Panc1 (cell line): Measurements from ENCODE around the gene KIDINS220. TPM values are rescaled to one million over a fixed set of nuclear protein-coding genes. Genes with fewer than 3 reads are reported as not detected.

ENCODE experiments used
- ATAC-seq: fragments of 200-7000 bp; cut with Tn5 transposase; 2 replicates; pipeline ENCODE4 v1.9.1; 2020; ENCODE audit warnings: mild to moderate bottlenecking, moderate library complexity
- BruUV-seq: library from RNA; stranded (reverse); fragments of 400-500 nt; replicated peaks from 2 replicates; lab custom pipeline; 2021; lab: Mats Ljungman, UMichigan
- CTCF ChIA-PET: fragments of 300-600 bp; sonication (Branson Sonifier 250); formaldehyde crosslinking; loops from one replicate; lab custom pipeline; 2022; ENCODE audit warnings: antibody characterized with exemption; lab: Charles Lee
- POLR2A ChIA-PET: fragments of 300-600 bp; sonication (Branson Sonifier 250); formaldehyde crosslinking; loops from one replicate; lab custom pipeline; 2022; ENCODE audit warnings: antibody characterized with exemption; lab: Charles Lee
- DNase-seq: peaks from one replicate; pipeline ENCODE4 v3.0.0-alpha.2; 2010; ENCODE audit warnings: low read depth, low spot score
- H3K27ac ChIP-seq: 2 replicates; pipeline ENCODE4 v1.5.1; 2011; ENCODE audit warnings: mild to moderate bottlenecking, low read length, inconsistent platforms
- H3K27me3 ChIP-seq: fragments of 200-500 bp; sonication (Bioruptor generic); 2 replicates; pipeline ENCODE4 v1.6.0; 2014; ENCODE audit warnings: low read length, inconsistent platforms; ENCODE audit not compliant: control insufficient read depth, insufficient read depth
- H3K36me3 ChIP-seq: fragments of 200-500 bp; sonication (Bioruptor generic); 2 replicates; pipeline ENCODE4 v1.5.1; 2014; ENCODE audit warnings: inconsistent platforms, mild to moderate bottlenecking, low read length, moderate library complexity; ENCODE audit not compliant: control insufficient read depth, insufficient read depth
- H3K4me1 ChIP-seq: 2 replicates; pipeline ENCODE4 v1.5.1; 2011; ENCODE audit warnings: inconsistent platforms, mild to moderate bottlenecking, low read length, moderate library complexity; ENCODE audit not compliant: control insufficient read depth, insufficient read depth
- H3K4me3 ChIP-seq, 2 experiments: 2 replicates each; pipeline ENCODE4 v1.5.1; 2011 to 2012; ENCODE audit warnings: low read depth in 2 of 2, low read length in 2 of 2, mild to moderate bottlenecking in 2 of 2, inconsistent platforms in 1 of 2, moderate library complexity in 1 of 2
- H3K9me3 ChIP-seq: fragments of 200-500 bp; sonication (Bioruptor generic); 2 replicates; pipeline ENCODE4 v1.5.1; 2014; ENCODE audit warnings: low read depth, mild to moderate bottlenecking, inconsistent platforms, low read length, moderate library complexity; ENCODE audit not compliant: control insufficient read depth, insufficient read depth
- POLR2AphosphoS5 ChIP-seq: IDR thresholded peaks from 2 replicates; pipeline ENCODE4 v1.6.1; 2012; ENCODE audit warnings: mild to moderate bottlenecking, low read depth, low read length, moderate library complexity
- SIN3A ChIP-seq: IDR thresholded peaks from 2 replicates; pipeline ENCODE4 v1.6.1; 2012; ENCODE audit warnings: low read depth, mild to moderate bottlenecking, low read length, moderate library complexity, borderline replicate concordance; ENCODE audit not compliant: insufficient read depth
- TCF7L2 ChIP-seq: IDR thresholded peaks from 2 replicates; pipeline ENCODE4 v1.6.1; 2011; ENCODE audit warnings: mild to moderate bottlenecking, low read depth, low read length, inconsistent platforms
- in situ Hi-C: cut with HindIII; loops from 2 replicates; pipeline ENCODE4 v1.10.0; 2016; ENCODE audit warnings: low sequenced_read_pairs, low pct_unique_long_range_greater_than_20kb
- intact Hi-C: fragments of 100-400 bp; cut with micrococcal nuclease; formaldehyde crosslinking; loops from one replicate; pipeline ENCODE4 v1.10.0; 2022; ENCODE audit not compliant: unreplicated experiment
- total RNA-seq: library from RNA; stranded (reverse); gene quantifications from one replicate; pipeline ENCODE4 v1.2.1, GENCODE V29; 2021; ENCODE audit not compliant: unreplicated experiment
- TF ChIP-seq, protein P1 (sequence below): fragments of 450-650 bp; IDR thresholded peaks from 2 replicates; pipeline ENCODE4 v1.5.1; 2017; ENCODE audit warnings: mild to moderate bottlenecking
- TF ChIP-seq, protein P2 (sequence below), 2 experiments: IDR thresholded peaks; 2 replicates each; pipeline ENCODE4 v1.6.1; 2011 to 2012; ENCODE audit warnings: low read depth in 2 of 2, control low read depth in 1 of 2, low read length in 1 of 2, mild to moderate bottlenecking in 1 of 2, moderate library complexity in 1 of 2; ENCODE audit not compliant: insufficient read depth in 1 of 2

The KIDINS220 gene
- total RNA-seq, 1 experiment from 2014 or later: 39.3 TPM

DNA sequence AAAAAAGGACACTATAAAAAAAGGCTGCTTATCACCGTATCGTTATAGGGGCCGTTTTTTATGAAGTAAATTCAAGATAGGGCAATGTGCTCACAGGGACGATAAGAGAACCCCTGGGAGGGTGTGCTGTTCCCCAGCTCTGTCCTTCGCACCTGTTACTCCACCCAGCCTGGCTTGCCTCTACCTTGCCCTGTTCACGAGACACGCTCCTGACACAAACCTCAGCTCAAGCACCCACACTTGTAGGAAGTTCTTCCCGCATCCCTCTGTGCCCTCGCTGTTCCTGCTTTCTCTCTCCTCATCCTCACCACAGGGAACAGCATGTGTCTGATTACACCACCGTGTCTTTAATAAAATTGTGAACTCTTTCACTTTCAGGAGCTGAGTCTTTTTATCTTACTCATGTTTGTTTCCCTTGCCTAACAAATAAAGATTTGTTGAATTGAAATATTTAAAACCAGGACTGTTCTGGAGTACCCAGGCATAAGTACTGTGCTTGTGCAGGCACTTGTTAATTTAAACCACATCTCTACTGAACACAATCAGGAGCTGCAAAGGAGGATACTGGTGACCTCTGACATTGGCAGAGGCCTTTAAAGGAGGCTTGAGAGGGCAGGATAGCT lies 26.0 kb upstream of the KIDINS220 start:
- Histone ChIP-seq H3K4me3 (no peak overlapping the region), H3K36me3 (no peaks in the 10 kb centered on the region; the same call in 1 of the 2 replicates), H3K9me3 (no peaks in the 10 kb centered on the region), H3K27me3 (no peaks in the 10 kb centered on the region), H3K27ac (no peak overlapping the region), H3K4me1 (no peaks in the 10 kb centered on the region)
- in situ Hi-C loops: no loop called here
- no peak for DNase-seq
- ChIA-PET CTCF (interaction anchor here (0.7 kb wide), 1 partner anchor 19 kb away, joined by 5 read pairs; no protein-coding TSS in a partner anchor), POLR2A (no interaction called here)
- intact Hi-C loops: no loop called here
- BruUV-seq: no TSS peak
- no peak for ATAC-seq
- TF ChIP-seq, protein P1, sequence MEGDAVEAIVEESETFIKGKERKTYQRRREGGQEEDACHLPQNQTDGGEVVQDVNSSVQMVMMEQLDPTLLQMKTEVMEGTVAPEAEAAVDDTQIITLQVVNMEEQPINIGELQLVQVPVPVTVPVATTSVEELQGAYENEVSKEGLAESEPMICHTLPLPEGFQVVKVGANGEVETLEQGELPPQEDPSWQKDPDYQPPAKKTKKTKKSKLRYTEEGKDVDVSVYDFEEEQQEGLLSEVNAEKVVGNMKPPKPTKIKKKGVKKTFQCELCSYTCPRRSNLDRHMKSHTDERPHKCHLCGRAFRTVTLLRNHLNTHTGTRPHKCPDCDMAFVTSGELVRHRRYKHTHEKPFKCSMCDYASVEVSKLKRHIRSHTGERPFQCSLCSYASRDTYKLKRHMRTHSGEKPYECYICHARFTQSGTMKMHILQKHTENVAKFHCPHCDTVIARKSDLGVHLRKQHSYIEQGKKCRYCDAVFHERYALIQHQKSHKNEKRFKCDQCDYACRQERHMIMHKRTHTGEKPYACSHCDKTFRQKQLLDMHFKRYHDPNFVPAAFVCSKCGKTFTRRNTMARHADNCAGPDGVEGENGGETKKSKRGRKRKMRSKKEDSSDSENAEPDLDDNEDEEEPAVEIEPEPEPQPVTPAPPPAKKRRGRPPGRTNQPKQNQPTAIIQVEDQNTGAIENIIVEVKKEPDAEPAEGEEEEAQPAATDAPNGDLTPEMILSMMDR: no peak
- TF ChIP-seq TCF7L2 (no peak), POLR2AphosphoS5 (no peak), SIN3A (no peak)
- TF ChIP-seq, protein P2, sequence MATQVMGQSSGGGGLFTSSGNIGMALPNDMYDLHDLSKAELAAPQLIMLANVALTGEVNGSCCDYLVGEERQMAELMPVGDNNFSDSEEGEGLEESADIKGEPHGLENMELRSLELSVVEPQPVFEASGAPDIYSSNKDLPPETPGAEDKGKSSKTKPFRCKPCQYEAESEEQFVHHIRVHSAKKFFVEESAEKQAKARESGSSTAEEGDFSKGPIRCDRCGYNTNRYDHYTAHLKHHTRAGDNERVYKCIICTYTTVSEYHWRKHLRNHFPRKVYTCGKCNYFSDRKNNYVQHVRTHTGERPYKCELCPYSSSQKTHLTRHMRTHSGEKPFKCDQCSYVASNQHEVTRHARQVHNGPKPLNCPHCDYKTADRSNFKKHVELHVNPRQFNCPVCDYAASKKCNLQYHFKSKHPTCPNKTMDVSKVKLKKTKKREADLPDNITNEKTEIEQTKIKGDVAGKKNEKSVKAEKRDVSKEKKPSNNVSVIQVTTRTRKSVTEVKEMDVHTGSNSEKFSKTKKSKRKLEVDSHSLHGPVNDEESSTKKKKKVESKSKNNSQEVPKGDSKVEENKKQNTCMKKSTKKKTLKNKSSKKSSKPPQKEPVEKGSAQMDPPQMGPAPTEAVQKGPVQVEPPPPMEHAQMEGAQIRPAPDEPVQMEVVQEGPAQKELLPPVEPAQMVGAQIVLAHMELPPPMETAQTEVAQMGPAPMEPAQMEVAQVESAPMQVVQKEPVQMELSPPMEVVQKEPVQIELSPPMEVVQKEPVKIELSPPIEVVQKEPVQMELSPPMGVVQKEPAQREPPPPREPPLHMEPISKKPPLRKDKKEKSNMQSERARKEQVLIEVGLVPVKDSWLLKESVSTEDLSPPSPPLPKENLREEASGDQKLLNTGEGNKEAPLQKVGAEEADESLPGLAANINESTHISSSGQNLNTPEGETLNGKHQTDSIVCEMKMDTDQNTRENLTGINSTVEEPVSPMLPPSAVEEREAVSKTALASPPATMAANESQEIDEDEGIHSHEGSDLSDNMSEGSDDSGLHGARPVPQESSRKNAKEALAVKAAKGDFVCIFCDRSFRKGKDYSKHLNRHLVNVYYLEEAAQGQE (IDR thresholded peaks at IDR 0.05; ENCODE audit: insufficient read depth in 1 of 2, low read depth in 2 of 2, low read length in 1 of 2): no peak

DNA sequence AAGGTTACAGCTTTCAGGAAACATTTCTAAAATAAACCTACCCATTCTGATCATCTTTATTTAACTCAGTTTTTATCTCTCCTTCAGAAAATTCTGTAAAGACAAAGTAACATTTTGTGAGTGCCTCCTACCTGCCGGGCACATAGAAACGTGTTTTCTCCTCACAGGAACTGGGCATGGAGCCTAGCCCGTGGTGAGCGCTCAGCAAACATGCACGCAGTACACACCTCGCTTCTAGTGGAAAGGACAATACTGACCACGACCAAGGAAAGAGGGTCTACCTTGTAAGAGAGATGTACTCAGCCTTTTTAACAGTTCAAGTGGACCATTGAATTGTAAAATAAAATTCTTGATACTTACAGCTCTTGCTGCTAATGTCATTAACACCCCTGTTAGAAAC lies 24.8 kb upstream of the KIDINS220 start:
- no peaks in the 10 kb centered on the region; the same call in 1 of the 2 replicates for H3K36me3 ChIP-seq
- H3K9me3 ChIP-seq: no peaks in the 10 kb centered on the region
- ChIA-PET POLR2A (no interaction called here), CTCF (no interaction called here)
- no peak overlapping the region for H3K27ac ChIP-seq
- ATAC-seq (no peak), DNase-seq (no peak)
- in situ Hi-C loops (no loop called here), intact Hi-C loops (no loop called here)
- no peaks in the 10 kb centered on the region for H3K27me3 ChIP-seq
- TF ChIP-seq, protein P2 (IDR thresholded peaks at IDR 0.05; ENCODE audit: insufficient read depth in 1 of 2, low read depth in 2 of 2, low read length in 1 of 2): no peak
- TF ChIP-seq POLR2AphosphoS5 (no peak), SIN3A (no peak), TCF7L2 (no peak)
- TF ChIP-seq, protein P1: no peak
- H3K4me1 ChIP-seq: no peaks in the 10 kb centered on the region
- no TSS peak for BruUV-seq
- no peak overlapping the region for H3K4me3 ChIP-seq
